HCT116 (cell line): ENCODE data around the gene THAP10. TPM values are rescaled to one million over a fixed set of nuclear protein-coding genes. Genes with fewer than 3 reads are reported as not detected.

Source experiments
- ATAC-seq: fragments of 200-7000 bp; cut with Tn5 transposase; 2 replicates; pipeline ENCODE4 v1.9.1; 2020; ENCODE audit warnings: mild to moderate bottlenecking, moderate library complexity
- BruUV-seq: library from RNA; stranded (reverse); fragments of 400-500 nt; replicated peaks from 2 replicates; lab custom pipeline; 2021; lab: Mats Ljungman, UMichigan
- CTCF ChIA-PET: fragments of 300-600 bp; sonication (Branson Sonifier 250); formaldehyde crosslinking; loops from one replicate; lab custom pipeline; 2021; ENCODE audit warnings: antibody characterized with exemption; lab: Charles Lee
- POLR2A ChIA-PET: fragments of 300-600, 350-600 bp; sonication (Branson Sonifier 250); formaldehyde crosslinking; loops from one replicate; lab custom pipeline; 2021; ENCODE audit warnings: antibody characterized with exemption; lab: Charles Lee
- RAD21 ChIA-PET, 2 experiments: fragments of 300-600 bp; sonication (Branson Sonifier 250); formaldehyde crosslinking; loops; one replicate each; lab custom pipeline; 2023; ENCODE audit warnings: low total read pairs in 2 of 2; ENCODE audit not compliant: uncharacterized antibody in 2 of 2, unreplicated experiment in 2 of 2, low non-redundant PET in 1 of 2; lab: Charles Lee
- DNase-seq: peaks from one replicate; pipeline ENCODE4 v3.0.0-alpha.2; 2010; ENCODE audit warnings: low read depth, low spot score
- H2AFZ ChIP-seq: fragments of 200-600 bp; shearing (Covaris generic), sonication (generic); 2 replicates; pipeline ENCODE4 v1.6.1; 2017; ENCODE audit warnings: low read depth, mixed run types, mixed read lengths, antibody characterized with exemption, low read length; ENCODE audit not compliant: poor library complexity, severe bottlenecking
- H3K27ac ChIP-seq: 2 replicates; pipeline ENCODE4 v1.5.1; 2012; ENCODE audit warnings: low read depth, low read length
- H3K27me3 ChIP-seq: fragments of 200-600 bp; sonication (generic); 2 replicates; pipeline ENCODE4 v1.6.1; 2016; ENCODE audit warnings: mixed run types, low read length, mixed read lengths; ENCODE audit not compliant: insufficient read depth
- H3K36me3 ChIP-seq, 2 experiments: fragments of 200-500 bp in 1 of 2; fragments of 200-600 bp in 1 of 2; sonication (Bioruptor generic) in 1 of 2; sonication (generic) in 1 of 2; 2 replicates each; pipeline versions ENCODE4 v1.5.1 to v1.6.1; 2014 to 2016; ENCODE audit warnings: low read length in 2 of 2, inconsistent platforms in 1 of 2, mixed read lengths in 1 of 2, mixed run types in 1 of 2; ENCODE audit not compliant: insufficient read depth in 2 of 2, control insufficient read depth in 1 of 2
- H3K4me1 ChIP-seq, 2 experiments: fragments of 200-600 bp in 1 of 2; sonication (generic) in 1 of 2; 2 replicates each; pipeline versions ENCODE4 v1.5.1 to v1.6.1; 2012 to 2017; ENCODE audit warnings: low read length in 2 of 2, inconsistent platforms in 1 of 2, mild to moderate bottlenecking in 1 of 2, mixed read lengths in 1 of 2, mixed run types in 1 of 2, moderate library complexity in 1 of 2; ENCODE audit not compliant: insufficient read depth in 2 of 2, control insufficient read depth in 1 of 2
- H3K4me2 ChIP-seq: fragments of 200-600 bp; sonication (generic); 2 replicates; pipeline ENCODE4 v1.6.1; 2017; ENCODE audit warnings: mixed run types, low read length, mixed read lengths
- H3K4me3 ChIP-seq, 2 experiments: fragments of 200-600 bp in 1 of 2; sonication (generic) in 1 of 2; replicated peaks in 1 of 2; 2 replicates each; pipeline ENCODE4 v1.5.1; 2011 to 2016; ENCODE audit warnings: low read length in 2 of 2, control low read depth in 1 of 2, low read depth in 1 of 2, mild to moderate bottlenecking in 1 of 2, mixed read lengths in 1 of 2, mixed run types in 1 of 2
- H3K79me2 ChIP-seq: fragments of 200-600 bp; sonication (generic); 2 replicates; pipeline ENCODE4 v1.6.1; 2017; ENCODE audit warnings: mild to moderate bottlenecking, mixed run types, low read length, moderate library complexity, mixed read lengths; ENCODE audit not compliant: insufficient read depth
- H3K9ac ChIP-seq: fragments of 200-600 bp; sonication (generic); 2 replicates; pipeline ENCODE4 v1.6.1; 2016; ENCODE audit warnings: low read length, mixed read lengths
- H3K9me2 ChIP-seq: fragments of 200-600 bp; sonication (generic), shearing (Covaris generic); 2 replicates; pipeline ENCODE4 v1.6.1; 2017; ENCODE audit warnings: mixed run types, mild to moderate bottlenecking, moderate library complexity; ENCODE audit not compliant: insufficient read depth
- H3K9me3 ChIP-seq, 2 experiments: fragments of 200-500 bp in 1 of 2; fragments of 200-600 bp in 1 of 2; sonication (Bioruptor generic) in 1 of 2; sonication (generic) in 1 of 2; 2 replicates each; pipeline ENCODE4 v1.6.1; 2014 to 2017; ENCODE audit warnings: low read length in 2 of 2, mixed read lengths in 2 of 2, inconsistent platforms in 1 of 2, low read depth in 1 of 2, mild to moderate bottlenecking in 1 of 2, mixed run types in 1 of 2, moderate library complexity in 1 of 2; ENCODE audit not compliant: control insufficient read depth in 1 of 2, insufficient read depth in 1 of 2
- H4K20me1 ChIP-seq: fragments of 200-600 bp; sonication (generic), shearing (Covaris generic); 2 replicates; pipeline ENCODE4 v1.6.1; 2017; ENCODE audit warnings: mixed run types, mild to moderate bottlenecking, moderate library complexity; ENCODE audit not compliant: insufficient read depth
- CBX3 ChIP-seq: IDR thresholded peaks from 2 replicates; pipeline ENCODE4 v1.6.1; 2012; ENCODE audit warnings: low read depth
- CEBPB ChIP-seq: IDR thresholded peaks from 2 replicates; pipeline ENCODE4 v1.6.1; 2012; ENCODE audit warnings: low read depth
- EGR1 ChIP-seq: IDR thresholded peaks from 2 replicates; pipeline ENCODE4 v1.6.1; 2012; ENCODE audit warnings: low read depth
- ELF1 ChIP-seq: IDR thresholded peaks from 2 replicates; pipeline ENCODE4 v1.6.1; 2012; ENCODE audit warnings: low read depth, borderline replicate concordance
- EZH2 ChIP-seq: fragments of 200-600 bp; sonication (generic); IDR thresholded peaks from 2 replicates; pipeline ENCODE4 v1.6.1; 2017; ENCODE audit warnings: antibody characterized with exemption, mixed run types
- JUND ChIP-seq: IDR thresholded peaks from 2 replicates; pipeline ENCODE4 v1.6.1; 2012
- POLR2A ChIP-seq: IDR thresholded peaks from 2 replicates; pipeline ENCODE4 v1.7.0; 2011; ENCODE audit warnings: borderline replicate concordance; ENCODE audit not compliant: insufficient read depth, insufficient read length; ENCODE audit errors: extremely low read depth
- RAD21 ChIP-seq: IDR thresholded peaks from 2 replicates; pipeline ENCODE4 v1.6.1; 2012; ENCODE audit warnings: low read depth, mild to moderate bottlenecking
- SIN3A ChIP-seq: IDR thresholded peaks from 2 replicates; pipeline ENCODE4 v1.6.1; 2012; ENCODE audit warnings: low read depth
- SP1 ChIP-seq: IDR thresholded peaks from 2 replicates; pipeline ENCODE4 v1.6.1; 2012; ENCODE audit warnings: low read depth
- TCF7L2 ChIP-seq: IDR thresholded peaks from 2 replicates; pipeline ENCODE4 v1.7.0; 2011; ENCODE audit warnings: borderline replicate concordance, inconsistent platforms; ENCODE audit not compliant: insufficient read depth, insufficient read length; ENCODE audit errors: extremely low read depth
- YY1 ChIP-seq: IDR thresholded peaks from 2 replicates; pipeline ENCODE4 v1.6.1; 2011; ENCODE audit warnings: low read length, low read depth, moderate library complexity, mild to moderate bottlenecking; ENCODE audit not compliant: insufficient replicate concordance; ENCODE audit errors: extremely low read depth
- ZNF274 ChIP-seq: fragments of 200-500 bp; sonication (Bioruptor generic); IDR thresholded peaks from 2 replicates; pipeline ENCODE4 v1.6.1; 2014; ENCODE audit warnings: mild to moderate bottlenecking, low read depth, low read length, inconsistent platforms
- intact Hi-C: fragments of 100-400 bp; cut with micrococcal nuclease; formaldehyde crosslinking; loops from 2 replicates; pipeline ENCODE4 v1.10.0; 2022
- total RNA-seq: library from RNA; stranded (reverse); gene quantifications from one replicate; pipeline ENCODE4 v1.2.1, GENCODE V29; 2021; ENCODE audit not compliant: unreplicated experiment
- TF ChIP-seq, protein P1 (sequence below): IDR thresholded peaks from 2 replicates; pipeline ENCODE4 v1.6.1; 2012
- TF ChIP-seq, protein P2 (sequence below): IDR thresholded peaks from 2 replicates; pipeline ENCODE4 v1.6.1; 2011; ENCODE audit warnings: mild to moderate bottlenecking, low read length, moderate library complexity; ENCODE audit not compliant: insufficient replicate concordance; ENCODE audit errors: extremely low read depth

The THAP10 gene
- total RNA-seq, 1 experiment from 2014 or later = 2.8 TPM

- POLR2A ChIA-PET = no interaction called here
- Histone ChIP-seq H3K4me1 (peaks cover 0 to 8% of the 10 kb centered on the region in 2 experiments; a peak in 2 of 4 replicates), H3K36me3 (no peaks in the 10 kb centered on the region), H3K27me3 (no peaks in the 10 kb centered on the region), H3K27ac (no peak overlapping the region), H4K20me1 (no peaks in the 10 kb centered on the region), H2AFZ (no peak overlapping the region), H3K79me2 (no peaks in the 10 kb centered on the region), H3K9me3 (no peaks in the 10 kb centered on the region), H3K9ac (no peak overlapping the region), H3K4me3 (no peak overlapping the region), H3K9me2 (no peaks in the 10 kb centered on the region), H3K4me2 (no peak overlapping the region)
- DNase-seq = no peak
- intact Hi-C loops = no loop called here
- no peak for ATAC-seq
- TF ChIP-seq, protein P1, sequence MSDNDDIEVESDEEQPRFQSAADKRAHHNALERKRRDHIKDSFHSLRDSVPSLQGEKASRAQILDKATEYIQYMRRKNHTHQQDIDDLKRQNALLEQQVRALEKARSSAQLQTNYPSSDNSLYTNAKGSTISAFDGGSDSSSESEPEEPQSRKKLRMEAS = no peak
- TF ChIP-seq JUND (no peak), SIN3A (no peak), CEBPB (no peak), EGR1 (no peak), POLR2A (no peak), ZNF274 (no peak), ELF1 (no peak), SP1 (no peak), YY1 (no peak), TCF7L2 (no peak), EZH2 (no peak), RAD21 (no peak), CBX3 (no peak)
- TF ChIP-seq, protein P2, sequence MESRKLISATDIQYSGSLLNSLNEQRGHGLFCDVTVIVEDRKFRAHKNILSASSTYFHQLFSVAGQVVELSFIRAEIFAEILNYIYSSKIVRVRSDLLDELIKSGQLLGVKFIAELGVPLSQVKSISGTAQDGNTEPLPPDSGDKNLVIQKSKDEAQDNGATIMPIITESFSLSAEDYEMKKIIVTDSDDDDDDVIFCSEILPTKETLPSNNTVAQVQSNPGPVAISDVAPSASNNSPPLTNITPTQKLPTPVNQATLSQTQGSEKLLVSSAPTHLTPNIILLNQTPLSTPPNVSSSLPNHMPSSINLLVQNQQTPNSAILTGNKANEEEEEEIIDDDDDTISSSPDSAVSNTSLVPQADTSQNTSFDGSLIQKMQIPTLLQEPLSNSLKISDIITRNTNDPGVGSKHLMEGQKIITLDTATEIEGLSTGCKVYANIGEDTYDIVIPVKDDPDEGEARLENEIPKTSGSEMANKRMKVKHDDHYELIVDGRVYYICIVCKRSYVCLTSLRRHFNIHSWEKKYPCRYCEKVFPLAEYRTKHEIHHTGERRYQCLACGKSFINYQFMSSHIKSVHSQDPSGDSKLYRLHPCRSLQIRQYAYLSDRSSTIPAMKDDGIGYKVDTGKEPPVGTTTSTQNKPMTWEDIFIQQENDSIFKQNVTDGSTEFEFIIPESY = no peak
- BruUV-seq = no TSS peak
- CTCF ChIA-PET = no interaction called here
- RAD21 ChIA-PET = no interaction called here
Observed at GRCh38 chr15:70876683-70877082, 15.6 kb downstream of the THAP10 start.
